Natural killer cell treated with Interleukin-12 subunit alpha and Interleukin-12 subunit beta and Interleukin-15 and Interleukin-18, amount 100 ng/mL, for 72 hours (primary cell): ENCODE measurements around the gene COPG2. TPM values are rescaled to one million over a fixed set of nuclear protein-coding genes. Genes with fewer than 3 reads are reported as not detected.
"Not testable (repeated sequence)": the region's sequence is repeated elsewhere in the genome, so short reads cannot be mapped to it uniquely, and the experiment has no call there.

ENCODE experiments used
- ATAC-seq, 2 donors: fragments of 150-1000 bp; cut with Tn5 transposase in 1 of 2; sonication (Bioruptor Pico), chemical (Tn5 transposase) in 1 of 2; 2 replicates each; pipeline ENCODE4 v1.10.0; 2021
- DNase-seq: peaks from one replicate; pipeline ENCODE4 v3.0.0; 2022; ENCODE audit warnings: low spot score
- H3K27ac Mint-ChIP-seq, 2 donors: 1 replicate in 1 of 2; 2 replicates in 1 of 2; pipeline ENCODE4 v1.8.0; 2022; ENCODE audit warnings: mixed read lengths in 2 of 2, mild to moderate bottlenecking in 1 of 2, moderate library complexity in 1 of 2
- H3K27me3 Mint-ChIP-seq, 2 donors: 1 replicate in 1 of 2; 2 replicates in 1 of 2; pipeline ENCODE4 v1.8.0; 2022; ENCODE audit warnings: mixed read lengths in 2 of 2
- H3K36me3 Mint-ChIP-seq: one replicate; pipeline ENCODE4 v1.8.0; 2022; ENCODE audit warnings: mixed read lengths
- H3K4me1 Mint-ChIP-seq, 2 donors: 1 replicate in 1 of 2; 2 replicates in 1 of 2; pipeline ENCODE4 v1.8.0; 2022; ENCODE audit warnings: low read depth in 2 of 2, mixed read lengths in 2 of 2, mild to moderate bottlenecking in 1 of 2
- H3K4me3 Mint-ChIP-seq: one replicate; pipeline ENCODE4 v1.8.0; 2022; ENCODE audit warnings: mixed read lengths
- H3K9me3 Mint-ChIP-seq: 2 replicates; pipeline ENCODE4 v1.8.0; 2022; ENCODE audit warnings: mixed read lengths
- total RNA-seq, 2 donors: library from RNA; stranded (reverse); gene quantifications; one replicate each; pipeline ENCODE4 v1.2.3, GENCODE V29; 2022

COPG2 gene, protein sequence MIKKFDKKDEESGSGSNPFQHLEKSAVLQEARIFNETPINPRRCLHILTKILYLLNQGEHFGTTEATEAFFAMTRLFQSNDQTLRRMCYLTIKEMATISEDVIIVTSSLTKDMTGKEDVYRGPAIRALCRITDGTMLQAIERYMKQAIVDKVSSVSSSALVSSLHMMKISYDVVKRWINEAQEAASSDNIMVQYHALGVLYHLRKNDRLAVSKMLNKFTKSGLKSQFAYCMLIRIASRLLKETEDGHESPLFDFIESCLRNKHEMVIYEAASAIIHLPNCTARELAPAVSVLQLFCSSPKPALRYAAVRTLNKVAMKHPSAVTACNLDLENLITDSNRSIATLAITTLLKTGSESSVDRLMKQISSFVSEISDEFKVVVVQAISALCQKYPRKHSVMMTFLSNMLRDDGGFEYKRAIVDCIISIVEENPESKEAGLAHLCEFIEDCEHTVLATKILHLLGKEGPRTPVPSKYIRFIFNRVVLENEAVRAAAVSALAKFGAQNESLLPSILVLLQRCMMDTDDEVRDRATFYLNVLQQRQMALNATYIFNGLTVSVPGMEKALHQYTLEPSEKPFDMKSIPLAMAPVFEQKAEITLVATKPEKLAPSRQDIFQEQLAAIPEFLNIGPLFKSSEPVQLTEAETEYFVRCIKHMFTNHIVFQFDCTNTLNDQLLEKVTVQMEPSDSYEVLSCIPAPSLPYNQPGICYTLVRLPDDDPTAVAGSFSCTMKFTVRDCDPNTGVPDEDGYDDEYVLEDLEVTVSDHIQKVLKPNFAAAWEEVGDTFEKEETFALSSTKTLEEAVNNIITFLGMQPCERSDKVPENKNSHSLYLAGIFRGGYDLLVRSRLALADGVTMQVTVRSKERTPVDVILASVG
- total RNA-seq, result 10 to 100 TPM; 10.3 to 11.3 TPM

DNA sequence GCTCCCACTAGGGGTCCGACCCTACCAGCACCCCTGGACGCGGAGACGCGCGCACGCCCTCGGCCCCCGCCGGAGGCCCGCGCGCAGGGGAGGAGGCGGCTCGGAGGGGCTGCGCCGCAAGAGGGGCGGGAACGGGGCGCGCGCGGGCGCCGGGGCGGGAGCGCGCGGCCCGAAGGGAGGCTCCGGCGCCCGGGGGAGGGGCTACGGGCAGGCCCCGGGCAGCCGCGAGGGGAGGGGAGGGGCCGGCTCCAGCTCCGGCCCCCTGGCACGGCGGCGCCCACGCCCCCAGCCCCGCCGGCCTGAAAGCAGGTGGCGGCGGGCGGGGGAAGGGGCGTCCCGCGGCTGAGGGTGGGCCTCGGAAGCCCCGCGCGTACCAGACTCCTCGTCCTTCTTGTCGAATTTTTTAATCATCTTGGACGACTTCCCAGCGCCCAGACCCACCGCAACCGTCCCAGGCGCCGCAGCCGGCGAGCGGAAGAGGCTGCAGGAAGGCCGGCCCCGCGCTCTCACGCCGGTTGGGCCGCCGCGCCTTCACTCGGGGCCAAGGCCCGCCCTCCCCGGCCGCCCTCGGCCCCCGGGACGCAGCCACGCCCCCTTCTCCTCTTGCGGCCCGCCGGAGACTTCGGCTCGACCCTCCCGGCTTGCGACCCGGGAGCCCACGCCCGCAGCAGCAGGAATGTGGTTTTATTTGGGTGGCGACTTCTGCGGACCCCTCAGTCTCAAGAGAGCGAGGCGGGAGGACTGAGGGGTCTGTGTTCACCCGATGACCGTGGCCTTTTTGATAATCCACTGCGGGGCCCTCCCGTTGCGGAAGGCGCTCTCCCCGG is at the start of gene COPG2:
Gene COPG2 (minus strand): TSS at position 491 of the 827 bp plus-strand sequence. CDS start 80 bp downstream, at position 411.
- H3K36me3 Mint-ChIP-seq, result no peaks in the 10 kb centered on the region

DNA sequence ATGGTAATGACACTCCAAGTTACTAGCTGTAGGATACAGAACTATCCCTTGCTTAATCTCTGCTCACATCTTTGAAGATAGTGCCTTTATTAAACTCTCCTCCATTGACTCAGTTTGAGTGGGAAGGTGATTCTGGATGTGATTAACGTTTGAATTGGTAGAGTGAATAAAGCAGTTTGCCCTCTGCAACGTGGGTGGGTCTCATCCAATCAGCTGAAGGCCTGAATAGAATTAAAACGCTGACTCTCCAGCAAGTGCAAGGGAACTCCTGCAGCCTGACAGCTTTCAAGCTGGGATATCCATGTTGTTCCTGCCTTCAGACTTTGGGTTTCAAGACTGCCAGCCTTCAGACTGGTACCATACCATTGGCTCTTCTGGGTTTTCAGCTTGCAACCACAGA is 43.9 kb upstream of the COPG2 start:
- no peak overlapping the region for H3K4me3 Mint-ChIP-seq
- no peaks in the 10 kb centered on the region for H3K36me3 Mint-ChIP-seq
- ATAC-seq (no peak), DNase-seq (no peak)
- no peak overlapping the region for H3K27ac Mint-ChIP-seq
- no peaks in the 10 kb centered on the region for H3K4me1 Mint-ChIP-seq
- H3K27me3 Mint-ChIP-seq, result peaks cover 10 to 22% of the 10 kb centered on the region in 2 donors
- no peaks in the 10 kb centered on the region for H3K9me3 Mint-ChIP-seq

More for the DNA sequence above, at the start of gene COPG2:
- peaks cover 12 to 21% of the 10 kb centered on the region in 2 donors for H3K4me1 Mint-ChIP-seq
- peak within 1 kb of the TSS; percentile 58 to 64 for H3K27ac Mint-ChIP-seq
- H3K9me3 Mint-ChIP-seq, result no peaks in the 10 kb centered on the region
- DNase-seq, result peak; percentile 90
- H3K27me3 Mint-ChIP-seq, result peaks cover 4 to 8% of the 10 kb centered on the region in 2 donors
- peak within 1 kb of the TSS; percentile 86 for H3K4me3 Mint-ChIP-seq
- peak; percentile 96 to 97 for ATAC-seq

DNA sequence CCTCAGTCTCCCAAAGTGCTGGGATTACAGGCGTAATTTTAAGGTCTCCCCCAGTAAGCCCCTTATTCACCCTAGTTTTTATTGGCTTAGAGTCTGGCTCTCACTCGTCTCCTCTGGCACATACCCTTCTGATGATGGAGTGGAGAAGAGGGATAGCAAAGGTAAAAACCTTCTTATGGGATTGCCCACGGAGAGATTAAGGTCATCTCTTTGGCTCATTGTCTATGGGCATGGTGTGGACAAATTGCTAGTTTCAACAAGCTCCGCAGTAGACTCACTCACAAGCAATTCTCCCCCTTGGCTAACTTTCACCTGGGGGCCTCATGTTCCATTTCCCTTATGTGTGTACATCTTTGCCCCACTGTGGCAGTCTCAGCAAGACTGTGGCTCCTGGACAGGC is 40.2 kb upstream of the COPG2 start:
- Mint-ChIP-seq H3K9me3 (no peaks in the 10 kb centered on the region), H3K36me3 (peaks cover 7% of the 10 kb centered on the region), H3K4me3 (no peak overlapping the region), H3K4me1 (no peaks in the 10 kb centered on the region), H3K27ac (no peak overlapping the region), H3K27me3 (peaks cover 24 to 49% of the 10 kb centered on the region in 2 donors)
- ATAC-seq, result no peak
- DNase-seq, result no peak

DNA sequence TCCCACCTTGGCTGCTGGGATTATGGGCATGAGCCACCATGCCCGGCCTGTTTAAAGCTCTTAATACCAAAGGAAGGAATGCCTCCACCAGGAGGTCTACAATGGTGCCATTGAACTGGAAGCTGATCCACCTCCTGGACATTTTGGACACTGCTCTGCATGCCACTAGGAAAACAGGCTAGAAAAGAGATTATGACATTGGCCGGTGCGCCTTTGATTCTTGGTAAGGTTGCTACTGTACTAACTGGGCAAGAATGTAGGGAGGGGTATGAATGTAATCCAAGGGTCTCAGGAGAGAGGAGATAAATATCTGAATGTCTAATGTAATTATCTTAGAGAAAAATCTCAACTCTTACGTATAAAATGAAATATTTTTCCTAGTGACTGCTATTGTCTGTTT is 39.5 kb upstream of the COPG2 start:
- H3K9me3 Mint-ChIP-seq, result no peaks in the 10 kb centered on the region
- peaks cover 25 to 44% of the 10 kb centered on the region in 2 donors for H3K27me3 Mint-ChIP-seq
- ATAC-seq (no peak), DNase-seq (no peak)
- no peaks in the 10 kb centered on the region for H3K4me1 Mint-ChIP-seq
- H3K27ac Mint-ChIP-seq, result no peak overlapping the region
- no peak overlapping the region for H3K4me3 Mint-ChIP-seq
- H3K36me3 Mint-ChIP-seq, result peaks cover 7% of the 10 kb centered on the region

DNA sequence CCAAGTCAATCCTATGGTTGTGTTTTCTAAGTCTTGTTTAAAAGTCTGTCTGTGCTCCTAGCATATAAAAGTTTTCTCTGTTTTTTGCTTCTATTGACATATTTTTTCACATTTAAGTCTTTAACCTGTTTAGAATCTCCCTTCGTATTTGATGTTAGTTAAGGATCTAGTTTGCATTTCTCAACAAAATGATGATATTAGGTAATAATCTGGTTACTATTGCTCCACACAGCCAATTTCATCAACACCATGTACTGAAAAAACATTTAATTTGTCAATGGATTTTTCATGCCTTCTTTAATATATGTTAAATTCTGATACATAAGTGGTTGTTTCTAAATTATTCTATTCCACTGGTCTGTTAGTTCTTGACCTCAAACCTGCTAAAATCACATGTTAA is 35.3 kb upstream of the COPG2 start:
- Mint-ChIP-seq H3K4me1 (no peaks in the 10 kb centered on the region), H3K36me3 (peaks cover 7% of the 10 kb centered on the region), H3K9me3 (no peaks in the 10 kb centered on the region), H3K27me3 (peaks cover 28 to 48% of the 10 kb centered on the region in 2 donors), H3K27ac (no peak overlapping the region), H3K4me3 (no peak overlapping the region)
- ATAC-seq (no peak), DNase-seq (no peak)

DNA sequence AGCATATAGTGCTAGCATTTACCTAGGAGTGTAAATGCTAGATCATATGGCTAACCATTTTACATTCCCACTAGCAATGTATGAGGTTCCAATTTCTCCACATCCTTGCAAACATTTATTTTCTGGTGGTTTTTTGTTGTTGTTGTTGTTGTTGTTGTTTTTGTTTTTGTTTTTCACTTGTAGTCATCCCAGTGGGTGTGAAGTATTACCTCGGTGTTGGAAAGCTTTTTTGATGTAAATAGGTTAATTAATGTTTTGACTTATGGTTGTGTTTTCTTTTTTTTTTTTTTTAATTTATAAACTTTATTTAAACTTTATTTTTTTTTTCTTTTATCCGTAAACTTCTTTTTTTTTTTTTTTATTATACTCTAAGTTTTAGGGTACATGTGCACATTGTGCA is 33.1 kb upstream of the COPG2 start:
- peaks cover 7% of the 10 kb centered on the region for H3K36me3 Mint-ChIP-seq
- no peak overlapping the region for H3K27ac Mint-ChIP-seq
- no peak overlapping the region for H3K4me3 Mint-ChIP-seq
- no peaks in the 10 kb centered on the region for H3K9me3 Mint-ChIP-seq
- ATAC-seq, result no peak
- no peak for DNase-seq
- no peaks in the 10 kb centered on the region for H3K4me1 Mint-ChIP-seq
- peaks cover 23 to 33% of the 10 kb centered on the region in 2 donors for H3K27me3 Mint-ChIP-seq

DNA sequence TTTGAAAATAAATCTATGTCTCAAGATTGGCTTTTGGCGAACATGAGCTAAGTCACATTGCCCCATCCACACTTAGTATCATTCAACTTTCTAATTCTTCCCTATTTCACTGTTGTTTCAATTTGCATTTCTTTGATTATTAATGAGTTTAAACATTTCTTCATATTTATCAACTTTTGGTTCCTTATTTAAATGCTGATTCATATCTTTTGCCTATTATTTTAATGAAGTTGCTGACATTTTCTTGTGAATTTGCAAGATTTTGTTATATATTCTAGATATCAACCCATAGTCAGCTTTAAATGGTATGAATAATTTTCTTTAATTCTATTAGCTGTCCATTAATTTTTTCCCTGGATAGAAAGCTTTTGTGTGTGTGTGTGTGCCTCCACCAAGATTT is 32.2 kb upstream of the COPG2 start:
- peaks cover under 1% of the 10 kb centered on the region for H3K36me3 Mint-ChIP-seq
- peaks cover 16 to 25% of the 10 kb centered on the region in 2 donors for H3K27me3 Mint-ChIP-seq
- no peaks in the 10 kb centered on the region for H3K4me1 Mint-ChIP-seq
- H3K9me3 Mint-ChIP-seq, result no peaks in the 10 kb centered on the region
- DNase-seq, result no peak
- H3K4me3 Mint-ChIP-seq, result no peak overlapping the region
- H3K27ac Mint-ChIP-seq, result no peak overlapping the region
- no peak for ATAC-seq

DNA sequence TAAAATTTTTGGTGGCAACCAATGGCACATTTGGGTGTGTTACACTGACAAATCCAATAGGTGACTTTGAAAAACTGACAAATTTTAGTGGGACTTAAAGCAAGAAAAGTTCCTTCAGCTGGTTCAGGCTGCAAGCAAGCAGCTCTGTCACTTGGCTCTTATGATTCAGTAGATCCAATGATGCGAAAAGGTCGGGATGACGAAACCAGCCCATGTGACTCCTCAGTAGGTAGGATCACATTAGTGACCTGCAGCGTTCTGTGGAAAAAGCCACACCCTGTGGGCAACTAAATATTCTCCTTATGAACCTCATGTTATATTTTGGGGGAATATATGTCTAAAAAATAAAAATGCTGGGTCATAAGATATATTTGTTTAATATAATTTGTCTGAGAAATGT is 31.1 kb upstream of the COPG2 start:
- DNase-seq (no peak), ATAC-seq (no peak)
- Mint-ChIP-seq H3K4me1 (no peaks in the 10 kb centered on the region), H3K27ac (no peak overlapping the region), H3K4me3 (no peak overlapping the region), H3K36me3 (no peaks in the 10 kb centered on the region), H3K9me3 (no peaks in the 10 kb centered on the region), H3K27me3 (peaks cover 20 to 24% of the 10 kb centered on the region in 2 donors)

DNA sequence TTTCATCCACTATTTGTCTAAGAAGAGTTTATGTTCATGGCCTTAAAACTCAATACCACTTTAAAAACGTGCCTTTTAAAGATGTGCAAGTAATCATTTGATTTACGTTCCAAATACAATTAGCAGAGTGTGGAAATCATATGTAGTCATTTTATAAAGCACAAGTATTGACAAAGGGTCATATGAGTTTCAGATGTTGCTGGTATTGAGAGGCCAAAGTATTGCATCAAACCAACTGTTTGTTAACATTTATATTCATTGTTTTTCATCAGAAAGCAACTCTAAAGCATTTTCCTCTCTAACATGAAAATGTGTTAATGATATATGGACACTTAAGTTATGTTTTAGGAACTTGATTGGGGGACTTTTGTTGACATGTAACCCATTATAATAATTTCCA is 29.3 kb upstream of the COPG2 start:
- ATAC-seq (no peak), DNase-seq (no peak)
- Mint-ChIP-seq H3K27me3 (peaks cover 15 to 21% of the 10 kb centered on the region in 2 donors), H3K27ac (no peak overlapping the region), H3K9me3 (no peaks in the 10 kb centered on the region), H3K4me3 (no peak overlapping the region), H3K4me1 (no peaks in the 10 kb centered on the region), H3K36me3 (no peaks in the 10 kb centered on the region)

DNA sequence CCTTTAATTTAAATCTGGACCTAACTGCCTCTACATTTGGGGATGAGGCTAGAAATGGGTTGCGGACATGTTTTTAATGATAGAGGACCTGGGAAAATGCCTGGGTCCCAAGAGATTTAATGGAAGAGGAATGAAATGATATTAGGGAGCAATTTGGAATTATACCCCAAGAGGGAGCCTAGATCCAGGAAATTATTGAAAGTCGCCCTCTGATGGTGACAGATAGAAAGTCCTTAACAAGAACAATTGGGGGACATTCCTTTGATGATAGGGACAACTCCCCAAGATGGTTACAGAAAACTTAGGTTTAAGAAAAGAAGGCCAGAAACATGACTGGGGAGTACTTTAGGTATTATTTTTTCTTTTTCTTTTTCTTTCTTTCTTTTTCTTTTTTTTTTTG is 27.3 kb upstream of the COPG2 start:
- H3K27me3 Mint-ChIP-seq, result peaks cover 11 to 12% of the 10 kb centered on the region in 2 donors
- H3K27ac Mint-ChIP-seq, result no peak overlapping the region
- H3K4me3 Mint-ChIP-seq, result no peak overlapping the region
- no peaks in the 10 kb centered on the region for H3K9me3 Mint-ChIP-seq
- H3K36me3 Mint-ChIP-seq, result peaks cover 7% of the 10 kb centered on the region
- DNase-seq (no peak), ATAC-seq (no peak)
- H3K4me1 Mint-ChIP-seq, result no peaks in the 10 kb centered on the region

DNA sequence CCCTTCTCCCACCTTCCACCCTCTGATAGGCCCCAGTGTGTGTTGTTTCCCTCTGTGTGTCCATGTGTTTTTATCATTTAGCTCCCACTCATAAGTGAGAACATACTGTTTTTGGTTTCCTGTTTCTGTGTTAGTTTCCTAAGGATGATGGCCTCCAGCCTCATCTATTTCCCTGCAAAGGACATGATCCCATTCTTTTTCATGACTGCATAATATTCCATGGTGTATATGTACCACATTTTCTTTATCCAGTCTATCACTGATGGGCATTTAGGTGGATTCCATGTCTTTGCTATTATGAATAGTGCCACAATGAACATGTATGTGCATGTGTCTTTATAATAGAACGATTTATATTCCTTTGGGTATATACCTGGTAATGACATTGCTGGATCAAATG is 23.8 kb upstream of the COPG2 start:
- DNase-seq, H3K27ac Mint-ChIP-seq, H3K9me3 Mint-ChIP-seq, H3K27me3 Mint-ChIP-seq, H3K36me3 Mint-ChIP-seq, ATAC-seq, H3K4me3 Mint-ChIP-seq, H3K4me1 Mint-ChIP-seq: not testable (repeated sequence)

DNA sequence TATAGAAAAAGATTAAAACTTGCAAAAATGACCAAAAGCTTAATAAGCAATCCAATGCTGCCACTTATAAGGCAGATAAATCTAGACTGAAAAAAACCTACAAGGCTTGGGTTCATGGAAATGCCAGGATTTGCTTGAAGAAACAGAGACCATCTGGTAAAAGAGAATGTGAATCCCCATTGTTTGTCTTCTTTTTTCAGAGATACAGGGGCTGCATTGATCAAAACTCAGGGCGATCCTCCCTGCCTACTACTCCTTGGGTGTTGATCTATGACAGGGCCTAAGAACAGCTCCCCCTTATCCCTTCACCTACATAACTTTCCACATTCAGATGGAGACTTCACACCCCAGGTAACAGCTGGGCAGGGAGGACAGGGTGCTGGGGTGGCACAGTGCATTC is 21.1 kb upstream of the COPG2 start:
- H3K27ac Mint-ChIP-seq, result no peak overlapping the region
- H3K36me3 Mint-ChIP-seq, result peaks cover 7% of the 10 kb centered on the region
- H3K9me3 Mint-ChIP-seq, result peaks cover 3% of the 10 kb centered on the region
- H3K27me3 Mint-ChIP-seq, result peaks cover 4 to 8% of the 10 kb centered on the region in 2 donors
- H3K4me3 Mint-ChIP-seq, result no peak overlapping the region
- H3K4me1 Mint-ChIP-seq, result no peaks in the 10 kb centered on the region
- DNase-seq (no peak), ATAC-seq (no peak)

DNA sequence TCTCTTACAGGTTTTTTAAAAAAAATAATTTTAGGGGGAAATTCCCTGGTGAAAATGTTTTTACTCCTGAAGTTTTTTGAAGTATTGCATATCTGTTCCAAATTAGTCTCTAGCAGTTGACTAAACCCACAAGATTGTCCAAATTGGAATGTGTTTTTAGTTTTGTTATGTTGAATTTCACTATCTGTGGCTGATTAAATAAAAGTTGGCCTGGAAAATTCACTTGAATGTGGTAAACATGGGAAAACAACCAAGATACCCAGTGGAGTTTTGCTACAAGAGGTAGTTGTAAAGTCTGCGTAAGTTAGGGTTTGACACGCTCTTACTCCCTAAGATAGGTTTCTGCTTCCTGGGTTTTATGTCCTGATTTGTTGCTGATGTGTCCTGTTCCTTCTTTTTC is 14.5 kb upstream of the COPG2 start:
- no peaks in the 10 kb centered on the region for H3K9me3 Mint-ChIP-seq
- peaks cover 13 to 14% of the 10 kb centered on the region in 2 donors for H3K27me3 Mint-ChIP-seq
- no peaks in the 10 kb centered on the region for H3K36me3 Mint-ChIP-seq
- no peak overlapping the region for H3K4me3 Mint-ChIP-seq
- DNase-seq (no peak), ATAC-seq (no peak)
- H3K4me1 Mint-ChIP-seq, result no peaks in the 10 kb centered on the region
- H3K27ac Mint-ChIP-seq, result no peak overlapping the region
